Keratinocyte (primary cell): Measurements from ENCODE around the gene DPP8. TPM values are rescaled to one million over a fixed set of nuclear protein-coding genes. Genes with fewer than 3 reads are reported as not detected.

Experiments
- DNase-seq: peaks from one replicate; pipeline ENCODE4 v3.0.0-alpha.2; 2011; ENCODE audit warnings: low read depth, missing footprints, low spot score
- FAIRE-seq: peaks from 2 replicates; lab custom pipeline; 2011; peaks lifted over from hg19 to GRCh38; lab: Jason Lieb, UNC
- H2AFZ ChIP-seq: 2 replicates; pipeline ENCODE4 v1.6.0; 2012; ENCODE audit warnings: low read length, control low read depth, inconsistent platforms; ENCODE audit not compliant: control insufficient read depth
- H3K27ac ChIP-seq: 2 replicates; pipeline ENCODE4 v1.5.1; 2011; ENCODE audit warnings: low read length; ENCODE audit not compliant: control insufficient read depth, insufficient read depth
- H3K27me3 ChIP-seq: 3 replicates; pipeline ENCODE4 v1.6.0; 2011; ENCODE audit warnings: low read length; ENCODE audit not compliant: control insufficient read depth, insufficient read depth; ENCODE audit errors: extremely low read depth
- H3K36me3 ChIP-seq, 2 experiments: 2 replicates in 1 of 2; 3 replicates in 1 of 2; pipeline ENCODE4 v1.5.1; 2011; ENCODE audit warnings: low read length in 2 of 2, mild to moderate bottlenecking in 1 of 2; ENCODE audit not compliant: control insufficient read depth in 2 of 2, insufficient read depth in 2 of 2; ENCODE audit errors: extremely low read depth in 1 of 2
- H3K4me1 ChIP-seq: 3 replicates; pipeline ENCODE4 v1.5.1; 2011; ENCODE audit warnings: low read length; ENCODE audit not compliant: control insufficient read depth, insufficient read depth; ENCODE audit errors: extremely low read depth
- H3K4me2 ChIP-seq: 3 replicates; pipeline ENCODE4 v1.6.0; 2011; ENCODE audit warnings: low read depth, low read length; ENCODE audit not compliant: control insufficient read depth, insufficient read depth; ENCODE audit errors: extremely low read depth
- H3K4me3 ChIP-seq, 3 experiments: fragments of 200-600 bp in 1 of 3; sonication (generic) in 1 of 3; 2 replicates in 2 of 3; 3 replicates in 1 of 3; pipeline ENCODE4 v1.5.1; 2011 to 2016; ENCODE audit warnings: low read length in 3 of 3, mild to moderate bottlenecking in 3 of 3, control low read depth in 2 of 3, inconsistent platforms in 1 of 3, low read depth in 1 of 3, mixed read lengths in 1 of 3, mixed run types in 1 of 3, moderate library complexity in 1 of 3; ENCODE audit not compliant: control insufficient read depth in 2 of 3, insufficient read depth in 2 of 3; ENCODE audit errors: extremely low read depth in 1 of 3
- H3K79me2 ChIP-seq: 2 replicates; pipeline ENCODE4 v1.6.0; 2012; ENCODE audit warnings: low read length; ENCODE audit not compliant: control insufficient read depth, insufficient read depth
- H3K9ac ChIP-seq: 3 replicates; pipeline ENCODE4 v1.6.0; 2011; ENCODE audit warnings: low read length; ENCODE audit not compliant: control insufficient read depth, insufficient read depth; ENCODE audit errors: extremely low read depth
- H3K9me1 ChIP-seq: 3 replicates; pipeline ENCODE4 v1.6.0; 2011; ENCODE audit warnings: low read length; ENCODE audit not compliant: control insufficient read depth, insufficient read depth; ENCODE audit errors: extremely low read depth
- H3K9me3 ChIP-seq: 2 replicates; pipeline ENCODE4 v1.5.1; 2012; ENCODE audit warnings: low read depth, low read length; ENCODE audit not compliant: control insufficient read depth
- H4K20me1 ChIP-seq: 3 replicates; pipeline ENCODE4 v1.6.0; 2011; ENCODE audit warnings: low read length; ENCODE audit not compliant: control insufficient read depth, insufficient read depth; ENCODE audit errors: extremely low read depth
- CTCF ChIP-seq, 3 experiments: IDR thresholded peaks in 1 of 3; conservative IDR thresholded peaks in 1 of 3; optimal IDR thresholded peaks in 1 of 3; 2 replicates in 2 of 3; 3 replicates in 1 of 3; pipeline versions ENCODE3 to v1.5.1; 2011; ENCODE audit warnings: low read length in 3 of 3, mild to moderate bottlenecking in 3 of 3, moderate library complexity in 2 of 3, control low read depth in 1 of 3, inconsistent platforms in 1 of 3; ENCODE audit not compliant: insufficient read depth in 2 of 3; ENCODE audit errors: extremely low read depth in 1 of 3
- EZH2 ChIP-seq: IDR thresholded peaks from one replicate; pipeline ENCODE4 v1.6.1; 2012; ENCODE audit warnings: inconsistent platforms, mild to moderate bottlenecking, low read length, moderate library complexity
- dilution Hi-C: fragments of 300-500 bp; cut with MboI; formaldehyde crosslinking; loops from one replicate; pipeline ENCODE4 v1.7.0; 2020; ENCODE audit warnings: low sequenced_read_pairs; ENCODE audit not compliant: extremely low pct_ligation_motif_present
- polyA plus RNA-seq, 5 experiments: library from polyadenylated mRNA; depleted of rRNA in 3 of 5; stranded (reverse) in 3 of 5; stranded (forward) in 1 of 5; unstranded in 1 of 5; fragments of >200 nt; gene quantifications; 1 replicate in 1 of 5; 2 replicates in 3 of 5; 3 replicates in 1 of 5; pipeline versions ENCODE4 v1.2.1 to v1.2.3, GENCODE V29; 2011 to 2012; ENCODE audit warnings: missing spikeins in 2 of 5, low read depth in 1 of 5, low replicate concordance in 1 of 5

The DPP8 gene
- polyA plus RNA-seq, 1 donor (not counting 4 experiments of a cell fraction or from before 2014, with no cell fraction given) = 21.6 TPM

GRCh38 chr15:65451989-65452388, 65.5 kb downstream of the DPP8 start:
- no peak for FAIRE-seq

GRCh38 chr15:65450556-65450955, 66.9 kb downstream of the DPP8 start:
- no peaks in the 10 kb centered on the region for H3K79me2 ChIP-seq
- H3K9ac ChIP-seq = no peak overlapping the region
- no peak overlapping the region for H3K4me3 ChIP-seq
- H2AFZ ChIP-seq = no peak overlapping the region
- H3K27ac ChIP-seq = no peak overlapping the region
- FAIRE-seq (no peak), DNase-seq (no peak)
- no peaks in the 10 kb centered on the region for H3K27me3 ChIP-seq
- dilution Hi-C loops = no loop called here
- H3K9me3 ChIP-seq = no peaks in the 10 kb centered on the region
- no peaks in the 10 kb centered on the region for H4K20me1 ChIP-seq
- H3K4me1 ChIP-seq = no peaks in the 10 kb centered on the region
- H3K4me2 ChIP-seq = no peak overlapping the region
- TF ChIP-seq CTCF (optimal IDR thresholded peaks at IDR 0.05 in 1 of 3, IDR thresholded peaks at IDR 0.05 in 1 of 3, conservative IDR thresholded peaks at IDR 0.05 in 1 of 3; ENCODE audit: extremely low read depth in 1 of 3, insufficient read depth in 2 of 3, low read length in 3 of 3) (no peak), EZH2 (no peak)
- no peaks in the 10 kb centered on the region for H3K9me1 ChIP-seq
- H3K36me3 ChIP-seq = peaks cover 4 to 7% of the 10 kb centered on the region in 2 experiments

More at GRCh38 chr15:65451989-65452388, 65.5 kb downstream of the DPP8 start:
- Histone ChIP-seq H3K4me3 (no peak overlapping the region), H3K79me2 (no peaks in the 10 kb centered on the region), H3K4me2 (no peak overlapping the region), H3K4me1 (no peaks in the 10 kb centered on the region), H3K9me3 (no peaks in the 10 kb centered on the region), H3K27me3 (no peaks in the 10 kb centered on the region), H3K36me3 (peaks cover 6 to 14% of the 10 kb centered on the region in 2 experiments), H3K9me1 (no peaks in the 10 kb centered on the region), H2AFZ (no peak overlapping the region), H3K27ac (no peak overlapping the region), H4K20me1 (no peaks in the 10 kb centered on the region), H3K9ac (no peak overlapping the region)
- no peak for DNase-seq
- dilution Hi-C loops = no loop called here
- no peak for TF ChIP-seq CTCF (optimal IDR thresholded peaks at IDR 0.05 in 1 of 3, IDR thresholded peaks at IDR 0.05 in 1 of 3, conservative IDR thresholded peaks at IDR 0.05 in 1 of 3; ENCODE audit: extremely low read depth in 1 of 3, insufficient read depth in 2 of 3, low read length in 3 of 3)
- TF ChIP-seq EZH2 = no peak
